Right renal pelvis (tissue), 4 donors: ENCODE measurements around the gene ARNT2. TPM values are rescaled to one million over a fixed set of nuclear protein-coding genes. Genes with fewer than 3 reads are reported as not detected.
A peak's percentile ranks its signal among the peaks of the same experiment; 100 is the strongest.

Experiments
- DNase-seq, 4 donors: peaks; one replicate each; pipeline ENCODE4 v3.0.0-alpha.2; 2013; ENCODE audit warnings: low read depth in 4 of 4, low spot score in 3 of 4, missing footprints in 1 of 4
- polyA plus RNA-seq, 4 donors: library from polyadenylated mRNA; unstranded; fragments of 120-200 nt; gene quantifications; one replicate each; pipeline ENCODE4 v1.2.1, GENCODE V29; 2013; ENCODE audit not compliant: insufficient read length in 4 of 4

The ARNT2 gene
- polyA plus RNA-seq, 4 donors = 61.2 to 67.9 (median 62.2) TPM

GRCh38 chr15:80441041-80441440 lies 36.9 kb downstream of the ARNT2 start:
- DNase-seq = no peak

GRCh38 chr15:80441714-80442113 lies 37.5 kb downstream of the ARNT2 start:
- DNase-seq = no peak

- no peak for DNase-seq
These were observed 38.7 kb downstream of the ARNT2 start for GRCh38 chr15:80442728-80443403.

GRCh38 chr15:80444680-80445251 lies 40.6 kb downstream of the ARNT2 start:
- DNase-seq = no peak

GRCh38 chr15:80445300-80446041 lies 41.3 kb downstream of the ARNT2 start:
- no peak for DNase-seq

- DNase-seq = no peak
These were observed 42.9 kb downstream of the ARNT2 start for GRCh38 chr15:80447077-80447476.

- no peak for DNase-seq
These were observed 45.6 kb downstream of the ARNT2 start for GRCh38 chr15:80449825-80450224.

- no peak for DNase-seq
These were observed 46.7 kb downstream of the ARNT2 start for GRCh38 chr15:80450811-80451321.

GRCh38 chr15:80452166-80452565 lies 48.0 kb downstream of the ARNT2 start:
- DNase-seq = no peak

- no peak for DNase-seq
These were observed 51.0 kb downstream of the ARNT2 start for GRCh38 chr15:80455051-80455648.

- DNase-seq = peak; percentile 31 to 58 (median 42)
These were observed 51.7 kb downstream of the ARNT2 start for GRCh38 chr15:80455668-80456442.

GRCh38 chr15:80456517-80457492 lies 52.6 kb downstream of the ARNT2 start:
- DNase-seq = no peak

- no peak for DNase-seq
These were observed 53.7 kb downstream of the ARNT2 start for GRCh38 chr15:80457896-80458295.

- no peak for DNase-seq
These were observed 54.4 kb downstream of the ARNT2 start for GRCh38 chr15:80458580-80458979.

- DNase-seq = no peak
These were observed 55.2 kb downstream of the ARNT2 start for GRCh38 chr15:80459380-80459779.

- DNase-seq = no peak
These were observed 55.6 kb downstream of the ARNT2 start for GRCh38 chr15:80459818-80460217.

- DNase-seq = no peak
These were observed 57.3 kb downstream of the ARNT2 start for GRCh38 chr15:80461356-80462095.

GRCh38 chr15:80462111-80462510 lies 57.9 kb downstream of the ARNT2 start:
- no peak for DNase-seq
